CD4-positive, alpha-beta T cell (primary cell): ENCODE results near the gene TMEM108. TPM values are rescaled to one million over a fixed set of nuclear protein-coding genes. Genes with fewer than 3 reads are reported as not detected.
A peak's percentile ranks its signal among the peaks of the same experiment; 100 is the strongest.

Experiments used
- ATAC-seq: fragments of 200-7000 bp; cut with Tn5 transposase; one replicate; pipeline ENCODE4 v1.10.0; 2022; ENCODE audit warnings: mild to moderate bottlenecking; ENCODE audit not compliant: poor library complexity
- CTCF ChIA-PET: fragments of 350-600 bp; sonication (Branson Sonifier 250); formaldehyde crosslinking; loops from one replicate; lab custom pipeline; 2021; ENCODE audit warnings: antibody characterized with exemption, inconsistent platforms; lab: Charles Lee
- POLR2A ChIA-PET: fragments of 350-600 bp; sonication (Branson Sonifier 250); formaldehyde crosslinking; loops from one replicate; lab custom pipeline; 2021; ENCODE audit warnings: antibody characterized with exemption, inconsistent platforms; lab: Charles Lee
- DNase-seq, 14 experiments: peaks; one replicate each; pipeline ENCODE4 v3.0.0-alpha.2; 2013 to 2020; ENCODE audit warnings: mixed read lengths in 2 of 14
- H3K27ac ChIP-seq, 2 donors: one replicate each; pipeline versions ENCODE4 v1.5.1 to v1.7.0; 2013; ENCODE audit warnings: low read length in 2 of 2, low read depth in 1 of 2, mild to moderate bottlenecking in 1 of 2
- H3K27me3 ChIP-seq, 2 experiments: 1 replicate in 1 of 2; 2 replicates in 1 of 2; pipeline versions ENCODE4 v1.6.1 to v1.7.0; 2013; ENCODE audit warnings: low read length in 2 of 2, control low read depth in 1 of 2, mild to moderate bottlenecking in 1 of 2, moderate library complexity in 1 of 2; ENCODE audit not compliant: insufficient read depth in 2 of 2, control insufficient read depth in 1 of 2
- H3K36me3 ChIP-seq: one replicate; pipeline ENCODE4 v1.6.1; 2013; ENCODE audit warnings: low read length, control low read depth; ENCODE audit not compliant: insufficient read depth
- H3K4me1 ChIP-seq: one replicate; pipeline ENCODE4 v1.6.1; 2013; ENCODE audit warnings: low read length, control low read depth; ENCODE audit not compliant: insufficient read depth
- H3K4me3 ChIP-seq: one replicate; pipeline ENCODE4 v1.5.1; 2013; ENCODE audit warnings: mild to moderate bottlenecking, low read length, moderate library complexity
- H3K9me3 ChIP-seq, 2 experiments: 1 replicate in 1 of 2; 2 replicates in 1 of 2; pipeline versions ENCODE4 v1.6.1 to v1.7.0; 2013; ENCODE audit warnings: low read length in 2 of 2, mild to moderate bottlenecking in 2 of 2, control low read depth in 1 of 2, moderate library complexity in 1 of 2; ENCODE audit not compliant: control insufficient read depth in 1 of 2, insufficient read depth in 1 of 2
- H3K27ac Mint-ChIP-seq: one replicate; pipeline ENCODE4 v1.8.0; 2020; ENCODE audit warnings: mixed read lengths
- H3K27me3 Mint-ChIP-seq: one replicate; pipeline ENCODE4 v1.8.0; 2021; ENCODE audit warnings: mixed read lengths
- H3K36me3 Mint-ChIP-seq: one replicate; pipeline ENCODE4 v1.8.0; 2021; ENCODE audit warnings: low read depth, mixed read lengths
- H3K4me1 Mint-ChIP-seq: one replicate; pipeline ENCODE4 v1.8.0; 2021; ENCODE audit warnings: low read depth, mixed read lengths
- H3K4me3 Mint-ChIP-seq: one replicate; pipeline ENCODE4 v1.8.0; 2020; ENCODE audit warnings: mild to moderate bottlenecking, mixed read lengths
- H3K9me3 Mint-ChIP-seq: one replicate; pipeline ENCODE4 v1.8.0; 2020; ENCODE audit warnings: mixed read lengths
- intact Hi-C, 2 experiments: fragments of 100-400 bp; cut with DNase I in 1 of 2; cut with micrococcal nuclease in 1 of 2; formaldehyde crosslinking; loops; one replicate each; pipeline versions ENCODE4 v1.15.1 to v1.9.0; 2023 to 2025; cut with DNase I, micrococcal nuclease
- total RNA-seq, 174 experiments: library from RNA in 2 of 174; stranded (reverse) in 2 of 174; gene quantifications; one replicate each; pipeline ENCODE4 v1.2.3 and lab custom pipeline; 2021 to 2026
- TF ChIP-seq, protein P1 (sequence below): fragments of 200-600 bp; IDR thresholded peaks from one replicate; pipeline ENCODE4 v1.8.0; 2022; ENCODE audit warnings: antibody characterized with exemption, mild to moderate bottlenecking

Gene TMEM108
- total RNA-seq, 2 experiments from 2014 or later, result not detected

GRCh38 chr3:133443649-133444422 lies 405.6 kb downstream of the TMEM108 start:
- H3K4me3 ChIP-seq, result no peak overlapping the region
- no peaks in the 10 kb centered on the region for H3K36me3 ChIP-seq
- Mint-ChIP-seq H3K9me3 (peaks cover 2% of the 10 kb centered on the region), H3K27ac (peak overlapping the region; percentile 27), H3K4me3 (no peak overlapping the region), H3K4me1 (peaks cover 43% of the 10 kb centered on the region), H3K36me3 (no peaks in the 10 kb centered on the region), H3K27me3 (no peaks in the 10 kb centered on the region)
- H3K27me3 ChIP-seq, result no peaks in the 10 kb centered on the region
- no peak overlapping the region for H3K27ac ChIP-seq
- ATAC-seq, result no peak
- H3K4me1 ChIP-seq, result peaks cover 35% of the 10 kb centered on the region
- CTCF ChIA-PET, result no interaction called here
- peaks cover 0 to 4% of the 10 kb centered on the region in 2 experiments for H3K9me3 ChIP-seq
- TF ChIP-seq, protein P1, sequence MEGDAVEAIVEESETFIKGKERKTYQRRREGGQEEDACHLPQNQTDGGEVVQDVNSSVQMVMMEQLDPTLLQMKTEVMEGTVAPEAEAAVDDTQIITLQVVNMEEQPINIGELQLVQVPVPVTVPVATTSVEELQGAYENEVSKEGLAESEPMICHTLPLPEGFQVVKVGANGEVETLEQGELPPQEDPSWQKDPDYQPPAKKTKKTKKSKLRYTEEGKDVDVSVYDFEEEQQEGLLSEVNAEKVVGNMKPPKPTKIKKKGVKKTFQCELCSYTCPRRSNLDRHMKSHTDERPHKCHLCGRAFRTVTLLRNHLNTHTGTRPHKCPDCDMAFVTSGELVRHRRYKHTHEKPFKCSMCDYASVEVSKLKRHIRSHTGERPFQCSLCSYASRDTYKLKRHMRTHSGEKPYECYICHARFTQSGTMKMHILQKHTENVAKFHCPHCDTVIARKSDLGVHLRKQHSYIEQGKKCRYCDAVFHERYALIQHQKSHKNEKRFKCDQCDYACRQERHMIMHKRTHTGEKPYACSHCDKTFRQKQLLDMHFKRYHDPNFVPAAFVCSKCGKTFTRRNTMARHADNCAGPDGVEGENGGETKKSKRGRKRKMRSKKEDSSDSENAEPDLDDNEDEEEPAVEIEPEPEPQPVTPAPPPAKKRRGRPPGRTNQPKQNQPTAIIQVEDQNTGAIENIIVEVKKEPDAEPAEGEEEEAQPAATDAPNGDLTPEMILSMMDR, result no peak
- intact Hi-C loops, result loop anchor here in 1 of 2 experiments (5.0 kb wide), 1 partner anchor 133 kb away; no protein-coding TSS in a partner anchor
- POLR2A ChIA-PET, result no interaction called here
- DNase-seq, result peak in 1 of 14 experiments; percentile 13

- Histone ChIP-seq H3K27ac (no peak overlapping the region), H3K4me1 (peaks cover 39% of the 10 kb centered on the region), H3K36me3 (no peaks in the 10 kb centered on the region), H3K9me3 (peaks cover 0 to 4% of the 10 kb centered on the region in 2 experiments), H3K27me3 (no peaks in the 10 kb centered on the region), H3K4me3 (no peak overlapping the region)
- ATAC-seq (no peak), DNase-seq (no peak)
- Mint-ChIP-seq H3K27ac (peak overlapping the region; percentile 27), H3K9me3 (peaks cover under 1% of the 10 kb centered on the region), H3K27me3 (no peaks in the 10 kb centered on the region), H3K4me3 (no peak overlapping the region), H3K36me3 (no peaks in the 10 kb centered on the region), H3K4me1 (peaks cover 49% of the 10 kb centered on the region)
- intact Hi-C loops, result loop anchor here in 1 of 2 experiments (5.0 kb wide), 1 partner anchor 133 kb away; no protein-coding TSS in a partner anchor
- CTCF ChIA-PET, result no interaction called here
- POLR2A ChIA-PET, result no interaction called here
- TF ChIP-seq, protein P1, result no peak
Measured at GRCh38 chr3:133444423-133444774, 406.2 kb downstream of the TMEM108 start.

GRCh38 chr3:133445108-133445507 lies 406.9 kb downstream of the TMEM108 start:
- peaks cover 49% of the 10 kb centered on the region for H3K4me1 Mint-ChIP-seq
- DNase-seq, result no peak
- no peaks in the 10 kb centered on the region for H3K36me3 Mint-ChIP-seq
- POLR2A ChIA-PET, result interaction anchor here (0.8 kb wide), 1 partner anchor 128 kb away, joined by 4 read pairs; the partner anchor contains the start of gene CDV3
- Histone ChIP-seq H3K27ac (no peak overlapping the region), H3K36me3 (no peaks in the 10 kb centered on the region), H3K4me1 (peaks cover 42% of the 10 kb centered on the region), H3K27me3 (no peaks in the 10 kb centered on the region), H3K4me3 (no peak overlapping the region), H3K9me3 (peaks cover 0 to 4% of the 10 kb centered on the region in 2 experiments)
- intact Hi-C loops, result no loop called here
- CTCF ChIA-PET, result no interaction called here
- TF ChIP-seq, protein P1, result no peak
- no peaks in the 10 kb centered on the region for H3K27me3 Mint-ChIP-seq
- ATAC-seq, result no peak
- no peak overlapping the region for H3K4me3 Mint-ChIP-seq
- H3K27ac Mint-ChIP-seq, result no peak overlapping the region
- no peaks in the 10 kb centered on the region for H3K9me3 Mint-ChIP-seq
